Sigmoid colon (tissue), 4 donors: ENCODE results near the gene PCDH12.

ENCODE experiments used
- EP300 ChIP-seq, 4 donors: sonication (generic); formaldehyde crosslinking; IDR thresholded peaks; one replicate each; pipeline ENCODE4 v1.6.1; 2017; ENCODE audit warnings: antibody characterized with exemption in 4 of 4
- TF ChIP-seq, protein P1 (sequence below), 4 experiments: fragments of 450-650 bp in 3 of 4; fragments of 200-600 bp in 1 of 4; IDR thresholded peaks; one replicate each; pipeline ENCODE4 v1.5.1; 2016 to 2019; ENCODE audit warnings: antibody characterized with exemption in 4 of 4, mild to moderate bottlenecking in 3 of 4, moderate library complexity in 2 of 4

DNA sequence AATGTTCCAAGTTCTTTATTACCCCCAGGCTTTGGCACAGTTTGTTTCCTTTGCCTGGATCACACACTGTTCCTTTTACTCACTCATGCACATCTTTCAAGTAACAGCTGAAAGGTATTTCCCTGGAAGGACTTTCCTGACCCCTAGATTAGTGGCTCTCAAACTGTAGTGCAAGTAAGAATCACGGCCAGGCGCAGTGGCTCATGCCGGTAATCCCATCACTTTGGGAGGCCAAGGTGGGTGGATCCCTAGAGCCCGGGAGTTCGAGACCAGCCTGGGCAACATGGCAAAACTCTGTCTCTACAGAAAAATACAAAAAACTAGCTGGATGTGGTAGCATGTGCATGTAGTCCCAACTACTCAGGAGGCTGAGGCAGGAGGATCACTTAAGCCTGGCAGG, 53.5 kb downstream of the PCDH12 start:
- TF ChIP-seq, protein P1, sequence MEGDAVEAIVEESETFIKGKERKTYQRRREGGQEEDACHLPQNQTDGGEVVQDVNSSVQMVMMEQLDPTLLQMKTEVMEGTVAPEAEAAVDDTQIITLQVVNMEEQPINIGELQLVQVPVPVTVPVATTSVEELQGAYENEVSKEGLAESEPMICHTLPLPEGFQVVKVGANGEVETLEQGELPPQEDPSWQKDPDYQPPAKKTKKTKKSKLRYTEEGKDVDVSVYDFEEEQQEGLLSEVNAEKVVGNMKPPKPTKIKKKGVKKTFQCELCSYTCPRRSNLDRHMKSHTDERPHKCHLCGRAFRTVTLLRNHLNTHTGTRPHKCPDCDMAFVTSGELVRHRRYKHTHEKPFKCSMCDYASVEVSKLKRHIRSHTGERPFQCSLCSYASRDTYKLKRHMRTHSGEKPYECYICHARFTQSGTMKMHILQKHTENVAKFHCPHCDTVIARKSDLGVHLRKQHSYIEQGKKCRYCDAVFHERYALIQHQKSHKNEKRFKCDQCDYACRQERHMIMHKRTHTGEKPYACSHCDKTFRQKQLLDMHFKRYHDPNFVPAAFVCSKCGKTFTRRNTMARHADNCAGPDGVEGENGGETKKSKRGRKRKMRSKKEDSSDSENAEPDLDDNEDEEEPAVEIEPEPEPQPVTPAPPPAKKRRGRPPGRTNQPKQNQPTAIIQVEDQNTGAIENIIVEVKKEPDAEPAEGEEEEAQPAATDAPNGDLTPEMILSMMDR (IDR thresholded peaks at IDR 0.05): no peak
- TF ChIP-seq EP300 (IDR thresholded peaks at IDR 0.05): no peak
